HG02938 (cell line): Measurements from ENCODE around the gene UQCC2.

Experiments
- ATAC-seq: cut with Tn5 transposase; IDR thresholded peaks from one replicate; pipeline ENCODE4 v1.9.1; 2021; ENCODE audit warnings: mild to moderate bottlenecking, moderate library complexity; ENCODE audit not compliant: unreplicated experiment

UQCC2 gene

GRCh38 chr6:33744001-33744848 is 32.7 kb upstream of the UQCC2 start:
- ATAC-seq: no peak

GRCh38 chr6:33742837-33743236 is 31.3 kb upstream of the UQCC2 start:
- ATAC-seq: no peak

GRCh38 chr6:33742092-33742491 is 30.6 kb upstream of the UQCC2 start:
- ATAC-seq: no peak

- ATAC-seq: no peak
Observed at GRCh38 chr6:33740794-33741193, 29.3 kb upstream of the UQCC2 start.

- ATAC-seq: no peak
Observed at GRCh38 chr6:33740204-33740608, 28.7 kb upstream of the UQCC2 start.

- no peak for ATAC-seq
Observed at GRCh38 chr6:33739571-33739970, 28.1 kb upstream of the UQCC2 start.

DNA sequence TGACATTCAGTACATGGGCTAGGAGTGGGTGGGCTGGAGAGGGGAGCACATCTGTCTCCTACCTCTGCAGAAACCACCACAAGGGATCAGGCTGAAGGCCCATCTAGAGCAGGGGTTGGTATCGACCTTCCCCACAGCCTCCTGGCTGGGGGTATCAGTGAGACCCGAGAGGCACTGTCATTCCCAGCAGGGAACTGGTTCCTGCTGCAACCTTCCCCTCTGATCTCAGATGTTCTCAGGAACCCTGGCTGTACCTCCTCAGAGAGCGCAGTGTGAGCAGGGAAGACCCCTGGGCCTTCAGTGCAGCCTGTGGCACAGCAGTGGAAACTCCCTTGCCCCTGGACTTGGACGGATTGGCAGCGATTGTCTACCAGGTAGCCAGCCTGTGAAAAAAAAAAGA is 27.4 kb upstream of the UQCC2 start:
- no peak for ATAC-seq

DNA sequence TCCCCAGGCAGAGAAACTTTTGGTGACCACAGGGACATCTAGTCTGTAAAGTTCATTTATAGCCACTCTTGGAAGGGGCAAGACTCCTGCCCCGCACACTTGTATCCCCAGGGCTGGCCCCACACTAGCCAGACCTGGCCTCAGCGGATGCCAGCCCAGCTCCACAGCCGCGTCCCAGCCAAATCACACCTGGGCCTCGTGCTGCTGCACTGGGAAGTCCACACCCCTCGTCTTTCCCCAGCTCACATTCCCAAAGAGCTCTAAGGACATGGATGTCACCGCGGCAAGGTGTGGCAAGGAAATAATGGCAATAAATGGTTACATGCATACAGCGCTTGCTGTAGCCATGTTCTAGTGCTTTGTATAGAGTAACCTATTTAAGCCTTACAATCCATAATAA is 26.7 kb upstream of the UQCC2 start:
- ATAC-seq: no peak

DNA sequence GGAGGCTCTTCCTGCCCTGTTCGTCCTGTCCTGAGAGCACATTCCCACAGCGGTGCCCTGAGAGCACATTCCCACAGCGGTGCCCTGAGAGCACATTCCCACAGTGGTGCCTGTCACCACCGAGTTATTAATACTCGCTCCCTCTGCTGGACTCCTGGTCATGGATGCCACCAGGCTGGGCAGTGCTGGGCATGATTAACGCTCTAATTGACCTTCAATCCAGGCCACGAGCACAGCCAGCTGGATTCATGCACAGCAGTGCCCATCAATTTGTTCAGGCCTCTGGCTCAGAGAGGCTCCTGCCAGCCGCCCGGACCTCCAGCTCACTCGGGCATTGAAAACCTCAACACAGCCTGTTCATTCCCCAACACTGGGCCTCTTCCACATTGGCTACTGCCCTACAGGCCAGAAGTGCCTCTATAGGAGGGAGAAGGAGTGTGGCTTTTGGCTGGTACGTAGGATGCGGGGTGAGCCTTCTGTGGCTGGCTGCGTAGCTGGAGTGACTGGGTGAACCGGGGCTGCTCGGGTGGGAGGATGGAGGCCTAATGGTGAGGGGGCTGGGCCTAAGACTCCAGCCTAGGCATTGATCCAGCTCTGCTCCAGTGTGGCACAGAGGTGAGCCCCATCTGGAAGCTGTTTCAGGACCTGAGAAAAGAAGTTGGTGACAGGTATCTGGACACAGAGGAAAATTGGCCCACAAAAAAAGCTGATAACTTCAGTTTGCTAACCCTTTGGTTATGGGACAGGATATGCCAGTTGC is 25.9 kb upstream of the UQCC2 start:
- ATAC-seq: no peak

DNA sequence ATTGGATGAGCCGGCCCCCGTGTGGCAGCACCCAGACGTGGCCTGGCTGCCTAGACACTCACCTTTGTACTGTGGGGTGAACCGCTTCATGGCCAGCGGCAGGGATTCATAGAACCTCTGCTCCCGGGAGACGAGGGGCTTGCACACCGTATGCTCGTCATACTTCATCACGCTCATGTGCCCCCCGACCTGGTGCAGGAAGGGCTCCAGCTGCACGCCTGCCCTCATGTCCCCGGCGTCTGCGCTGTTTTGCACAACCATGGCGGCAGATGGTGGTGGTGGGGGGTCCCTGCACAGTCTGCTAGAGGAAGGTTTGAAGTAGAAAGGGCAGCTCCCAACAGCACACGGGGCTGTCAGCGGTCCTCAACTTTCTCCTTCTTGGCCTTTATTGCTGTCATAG is 23.7 kb upstream of the UQCC2 start:
- no peak for ATAC-seq

GRCh38 chr6:33733709-33734007 is 22.2 kb upstream of the UQCC2 start:
- ATAC-seq: no peak

- ATAC-seq: no peak
Observed at GRCh38 chr6:33732817-33733708, 21.6 kb upstream of the UQCC2 start.

- no peak for ATAC-seq
Observed at GRCh38 chr6:33732385-33732784, 20.9 kb upstream of the UQCC2 start.

DNA sequence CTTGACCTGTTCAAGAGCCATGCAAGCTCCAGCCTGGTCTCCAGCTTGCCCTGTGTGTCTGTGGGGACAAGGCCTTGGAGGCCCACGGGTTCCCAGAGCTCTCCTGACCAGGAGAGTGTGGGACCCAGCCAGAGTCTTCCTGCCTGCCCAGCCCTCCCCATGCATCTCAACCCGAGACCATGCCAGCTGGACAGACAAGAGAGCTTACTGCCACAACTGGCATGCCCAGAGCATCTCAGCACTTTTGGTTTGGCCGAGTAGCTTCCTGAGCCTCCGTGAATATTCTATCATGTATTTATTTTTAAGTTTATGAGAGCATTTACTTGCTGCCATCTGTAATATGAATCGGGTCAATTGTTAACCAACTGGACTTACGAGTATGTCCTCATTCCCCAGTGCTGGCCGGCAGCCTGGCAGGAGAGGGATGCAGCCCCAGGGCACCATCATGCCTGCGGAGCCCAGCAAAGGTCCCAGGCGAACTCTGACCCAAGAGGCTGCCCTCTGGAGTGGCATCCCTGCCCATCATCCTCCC is 20.3 kb upstream of the UQCC2 start:
- ATAC-seq: no peak

GRCh38 chr6:33731035-33731434 is 19.5 kb upstream of the UQCC2 start:
- ATAC-seq: no peak

DNA sequence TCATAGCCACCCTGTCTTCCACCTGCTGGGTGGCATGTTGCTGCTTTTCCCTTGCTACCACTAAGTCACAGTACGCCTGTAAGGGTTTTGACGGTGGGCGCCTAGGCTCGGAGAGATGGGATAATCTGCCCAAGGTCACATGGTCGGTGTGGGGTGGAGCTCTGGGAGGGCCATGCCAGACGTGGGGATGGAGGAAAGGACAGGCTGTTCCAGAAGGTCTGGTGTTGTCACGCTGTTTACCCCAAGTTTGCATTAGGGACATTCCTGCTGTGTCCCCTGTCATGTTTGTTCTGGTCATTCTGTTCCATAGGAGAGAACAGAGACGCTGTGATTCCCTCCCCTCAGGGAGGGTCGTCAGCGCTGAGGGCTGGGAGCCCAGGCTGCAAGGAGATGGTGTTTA is 19.1 kb upstream of the UQCC2 start:
- no peak for ATAC-seq

- ATAC-seq: no peak
Observed at GRCh38 chr6:33729059-33729458, 17.6 kb upstream of the UQCC2 start.

GRCh38 chr6:33728438-33728837 is 16.9 kb upstream of the UQCC2 start:
- ATAC-seq: no peak

DNA sequence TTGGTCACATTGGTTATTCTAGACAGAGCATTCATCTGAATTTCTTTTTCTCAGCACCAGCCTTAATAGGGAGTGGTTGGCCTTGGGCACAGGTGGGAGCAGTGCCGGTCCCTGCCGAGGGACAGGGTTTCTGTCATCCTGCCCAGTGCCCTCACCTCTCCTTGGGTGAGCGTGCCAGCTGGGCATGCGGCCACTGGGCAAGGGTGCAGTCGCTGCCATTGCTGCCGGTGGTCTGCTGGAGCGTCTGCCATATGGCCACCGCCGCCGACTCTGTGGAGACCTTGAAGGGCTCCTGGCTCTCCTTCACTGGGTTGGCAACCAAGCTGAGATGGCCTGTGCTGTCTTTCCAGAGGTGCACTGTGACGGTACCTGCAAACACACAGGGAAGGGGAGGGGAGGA is 16.4 kb upstream of the UQCC2 start:
- no peak for ATAC-seq

DNA sequence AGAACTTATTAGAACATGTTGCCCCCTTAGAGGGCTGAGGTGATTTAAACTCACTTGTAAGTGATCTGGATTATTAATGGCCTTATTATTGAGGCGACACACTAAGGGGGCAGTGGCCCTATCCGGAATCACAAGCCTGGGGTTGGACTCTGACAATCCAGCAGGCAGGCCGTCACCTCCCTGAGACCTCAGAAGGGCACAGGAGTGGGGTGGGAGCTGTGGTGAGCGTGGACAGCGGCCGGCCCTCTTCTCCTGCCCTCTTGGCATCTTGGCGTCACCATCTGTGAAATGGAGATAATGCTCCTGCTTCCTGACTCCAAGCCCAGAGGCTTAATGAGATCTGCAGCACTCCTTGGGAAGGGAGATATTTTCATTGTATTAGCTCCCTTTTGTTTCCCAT is 15.6 kb upstream of the UQCC2 start:
- no peak for ATAC-seq

DNA sequence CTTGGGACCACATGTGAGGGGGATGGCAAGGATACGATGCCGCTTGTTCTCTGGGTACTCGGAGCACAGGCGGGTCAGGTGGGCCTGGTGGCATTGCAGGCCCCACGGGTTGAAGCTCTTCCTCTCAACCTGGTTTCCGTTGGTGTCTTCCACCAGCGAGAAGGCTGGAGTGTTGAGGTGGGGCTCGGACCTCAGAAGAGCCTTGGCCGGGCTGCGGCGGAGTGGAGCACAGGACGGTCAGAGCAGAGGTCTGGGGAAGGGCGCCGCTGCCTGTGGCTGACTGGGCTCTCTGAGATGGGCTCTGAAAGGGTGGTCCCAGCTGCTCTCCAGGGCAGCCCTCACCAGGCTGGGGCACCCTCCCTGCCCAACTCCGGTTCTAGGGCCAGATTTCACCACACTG is 15.2 kb upstream of the UQCC2 start:
- no peak for ATAC-seq
